Umbilical cord (tissue), 2 donors: ENCODE results near the gene CACNA1C. TPM values are rescaled to one million over a fixed set of nuclear protein-coding genes. Genes with fewer than 3 reads are reported as not detected.

ENCODE experiments used
- DNase-seq: peaks from one replicate; pipeline ENCODE4 v3.0.0-alpha.2; 2015; ENCODE audit warnings: low spot score
- total RNA-seq: library from RNA; depleted of rRNA; stranded (reverse); fragments of >200 nt; gene quantifications from one replicate; pipeline ENCODE4 v1.2.3, GENCODE V29; 2014; ENCODE audit warnings: low replicate concordance; ENCODE audit not compliant: insufficient read depth

CACNA1C gene
- total RNA-seq, 1 donor from 2014 or later, result 116 TPM

GRCh38 chr12:2451025-2451424 lies 398.2 kb downstream of the CACNA1C start:
- DNase-seq, result no peak

DNA sequence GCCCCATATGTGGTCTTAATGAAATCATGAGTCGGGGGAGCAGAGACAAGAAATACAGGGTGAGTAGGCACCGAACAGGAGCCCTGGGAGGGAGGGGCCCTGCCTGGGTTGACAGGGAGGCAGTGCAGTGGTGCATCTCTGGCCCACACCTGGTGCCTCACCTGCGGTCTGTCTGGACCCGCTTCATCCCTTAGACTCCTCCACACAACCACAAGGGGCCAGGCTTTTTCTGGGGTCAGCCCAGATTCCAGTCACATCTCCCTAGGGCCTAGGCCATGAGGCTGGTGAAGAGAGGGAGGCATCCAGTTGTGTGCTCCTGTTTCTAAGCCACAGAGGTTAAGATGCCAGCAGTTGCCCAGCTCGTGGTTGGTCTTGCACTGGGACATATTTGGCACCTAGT lies 398.7 kb downstream of the CACNA1C start:
- DNase-seq, result no peak

- no peak for DNase-seq
Observed at GRCh38 chr12:2453076-2453760, 400.4 kb downstream of the CACNA1C start.

GRCh38 chr12:2453761-2454090 lies 400.9 kb downstream of the CACNA1C start:
- DNase-seq, result no peak

DNA sequence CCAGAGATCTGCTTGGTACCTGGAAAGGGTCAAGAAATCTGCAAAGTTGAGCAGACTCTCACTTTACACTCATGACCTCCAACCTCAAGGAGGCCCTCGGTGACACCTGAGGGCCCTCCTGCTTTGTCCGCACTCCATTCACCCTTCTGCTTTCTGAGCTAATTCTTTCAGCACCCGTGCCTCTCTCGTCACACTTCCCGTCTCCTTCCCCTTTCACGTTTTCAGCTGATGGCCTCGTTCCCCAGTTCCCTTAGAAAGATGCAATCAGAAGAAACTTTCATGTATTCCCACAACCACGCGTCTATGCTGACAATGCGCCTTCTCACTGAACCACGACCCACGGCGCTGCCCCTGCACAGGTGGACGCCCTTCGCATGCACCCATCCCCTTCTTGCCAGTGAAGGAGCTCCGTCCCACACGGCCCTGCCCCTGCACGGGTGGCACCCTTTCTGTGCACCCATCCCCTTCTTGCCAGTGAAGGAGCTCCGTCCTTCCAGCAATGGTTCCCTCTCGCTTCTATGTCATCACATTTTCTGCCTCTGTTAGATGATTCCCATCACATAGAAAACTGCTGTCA lies 401.9 kb downstream of the CACNA1C start:
- DNase-seq, result no peak

DNA sequence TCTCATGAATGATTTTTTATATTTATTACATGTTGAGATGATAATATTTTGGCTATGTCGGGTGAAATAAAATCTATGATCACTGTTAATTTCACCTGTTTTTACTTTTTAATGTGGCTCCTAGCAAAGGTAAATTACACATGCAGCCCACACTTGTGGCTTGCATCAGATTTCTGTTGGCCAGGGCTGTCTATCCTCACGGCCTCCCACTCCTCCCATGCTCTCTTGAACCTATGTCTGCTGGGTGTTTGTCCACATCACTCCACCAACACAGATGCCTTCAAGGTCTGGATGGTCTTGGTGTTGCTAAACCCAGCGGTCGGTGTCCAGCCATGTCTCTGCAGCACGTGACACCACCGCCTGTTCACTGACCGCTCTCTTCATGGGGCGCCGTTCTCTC lies 402.6 kb downstream of the CACNA1C start:
- no peak for DNase-seq

DNA sequence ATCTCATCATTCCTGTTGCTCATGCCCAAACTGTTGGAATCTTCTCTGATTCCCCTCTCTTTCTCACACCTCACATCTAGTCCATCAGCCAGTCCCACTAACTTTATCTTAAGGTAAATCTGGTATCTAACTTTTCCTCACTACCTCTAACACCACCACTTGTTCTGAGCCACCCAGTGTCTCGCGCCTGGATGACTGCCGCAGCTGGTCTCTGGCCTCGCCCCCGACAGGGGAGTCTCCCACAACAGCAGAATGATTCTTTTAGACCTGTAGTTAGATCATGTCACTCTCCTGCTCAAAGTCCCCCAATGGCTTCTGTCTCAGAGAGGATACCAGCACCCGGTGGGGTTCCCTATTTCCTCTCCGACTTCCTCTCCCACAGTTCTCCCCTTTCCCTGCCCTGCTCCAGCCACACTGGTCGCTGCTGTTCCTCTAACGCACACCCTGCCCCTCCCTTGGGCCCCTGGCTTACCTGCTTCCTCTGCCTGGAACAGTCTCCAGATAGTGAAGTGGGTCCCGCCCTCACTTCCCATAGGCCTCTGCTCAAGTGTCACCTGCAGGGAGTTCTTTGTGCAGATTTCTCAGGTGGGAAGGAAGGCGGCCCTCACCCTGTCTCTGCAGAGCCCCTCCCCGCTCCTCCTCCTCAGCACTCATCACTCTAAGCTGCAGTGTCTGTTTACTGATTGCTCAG lies 403.5 kb downstream of the CACNA1C start:
- no peak for DNase-seq

GRCh38 chr12:2456813-2457186 lies 404.0 kb downstream of the CACNA1C start:
- no peak for DNase-seq

DNA sequence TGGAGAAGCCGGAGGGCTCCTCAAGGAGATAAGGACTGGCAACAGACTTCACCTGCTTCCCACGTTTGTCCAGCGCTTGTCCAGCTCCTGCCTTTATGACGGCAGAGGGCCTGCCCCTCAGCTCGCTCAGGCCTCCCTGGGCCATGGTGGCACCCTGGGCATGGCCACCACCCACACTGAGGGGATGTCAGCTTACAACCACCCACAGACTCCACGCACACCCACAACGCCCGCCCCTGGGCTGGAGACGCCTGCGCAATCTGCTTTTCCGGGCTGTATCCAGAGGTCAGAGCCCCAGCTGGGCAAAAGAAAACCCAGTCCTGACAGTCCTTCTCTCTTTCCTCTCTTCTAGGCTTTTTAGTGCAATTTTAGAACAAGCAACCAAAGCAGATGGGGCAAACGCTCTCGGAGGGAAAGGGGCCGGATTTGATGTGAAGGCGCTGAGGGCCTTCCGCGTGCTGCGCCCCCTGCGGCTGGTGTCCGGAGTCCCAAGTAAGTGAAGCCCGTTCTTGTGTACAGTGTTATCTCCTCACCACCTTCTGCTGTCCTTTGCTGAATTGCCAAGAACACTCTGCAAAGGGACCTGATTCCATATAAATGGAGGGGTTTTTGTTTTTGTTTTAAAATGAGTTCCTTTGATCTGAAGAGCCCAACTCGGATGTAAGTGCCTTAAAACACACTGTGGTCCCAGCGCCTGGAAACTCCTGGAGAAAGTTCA lies 404.6 kb downstream of the CACNA1C start:
- no peak for DNase-seq

GRCh38 chr12:2457933-2458414 lies 405.2 kb downstream of the CACNA1C start:
- DNase-seq, result no peak

- no peak for DNase-seq
Observed at GRCh38 chr12:2460051-2460670, 407.4 kb downstream of the CACNA1C start.

DNA sequence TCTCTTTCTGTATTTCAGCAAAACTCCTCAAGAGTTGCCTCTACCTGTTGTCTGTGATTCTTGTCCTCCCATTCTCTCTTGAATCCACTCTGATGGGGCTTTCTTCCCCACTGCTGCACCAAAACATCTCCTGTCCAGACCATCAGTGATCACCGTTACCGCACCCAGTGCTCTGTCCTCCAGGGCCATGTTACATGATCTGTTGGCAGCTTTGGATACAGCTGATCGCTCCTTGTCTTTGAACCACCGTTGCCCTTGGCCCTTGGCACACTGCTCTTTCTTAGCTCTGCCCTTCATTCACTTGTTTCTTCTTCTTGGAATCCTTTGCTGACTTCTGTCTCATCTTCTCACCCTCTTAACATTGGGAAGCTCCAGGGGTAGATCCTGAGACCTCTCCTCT lies 408.3 kb downstream of the CACNA1C start:
- DNase-seq, result no peak

DNA sequence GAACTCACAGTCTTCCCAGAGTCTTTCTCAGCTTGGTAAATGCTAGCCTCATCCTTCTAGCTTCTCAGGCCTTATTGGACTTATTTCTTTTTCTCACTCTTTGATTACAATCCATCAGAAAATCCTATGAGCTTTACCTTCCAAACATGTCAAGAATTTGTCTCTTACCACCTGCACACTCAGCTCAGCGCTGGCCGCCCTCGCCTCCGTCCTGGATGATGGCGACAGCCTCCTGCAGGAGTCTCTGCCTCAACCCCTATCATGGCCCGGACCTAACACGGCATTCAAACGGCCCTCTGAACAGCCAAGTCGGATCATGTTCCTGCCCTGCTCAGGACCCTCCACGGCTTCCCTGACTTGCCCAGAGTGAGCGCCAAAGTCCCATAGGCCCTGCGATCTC lies 408.9 kb downstream of the CACNA1C start:
- no peak for DNase-seq

GRCh38 chr12:2462087-2462486 lies 409.3 kb downstream of the CACNA1C start:
- DNase-seq, result no peak

DNA sequence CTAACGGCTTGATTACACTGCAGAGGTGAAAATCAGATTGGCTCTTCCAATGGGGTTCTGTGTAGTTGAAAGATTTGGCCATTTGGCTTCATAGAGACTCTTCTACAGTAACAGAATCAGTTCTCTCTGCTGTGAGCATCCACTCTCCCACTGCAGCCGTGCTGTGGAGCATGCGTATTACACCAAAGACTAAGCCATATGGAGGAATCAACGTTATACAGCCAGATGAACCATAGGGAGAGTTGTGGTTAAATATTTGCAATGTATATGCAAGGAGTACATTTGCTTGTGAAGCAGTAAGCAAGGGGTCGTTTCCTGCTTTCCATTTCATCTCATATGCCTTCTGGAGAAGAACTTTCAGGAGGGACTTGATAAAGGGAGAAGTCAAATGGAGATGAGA lies 410.9 kb downstream of the CACNA1C start:
- no peak for DNase-seq

DNA sequence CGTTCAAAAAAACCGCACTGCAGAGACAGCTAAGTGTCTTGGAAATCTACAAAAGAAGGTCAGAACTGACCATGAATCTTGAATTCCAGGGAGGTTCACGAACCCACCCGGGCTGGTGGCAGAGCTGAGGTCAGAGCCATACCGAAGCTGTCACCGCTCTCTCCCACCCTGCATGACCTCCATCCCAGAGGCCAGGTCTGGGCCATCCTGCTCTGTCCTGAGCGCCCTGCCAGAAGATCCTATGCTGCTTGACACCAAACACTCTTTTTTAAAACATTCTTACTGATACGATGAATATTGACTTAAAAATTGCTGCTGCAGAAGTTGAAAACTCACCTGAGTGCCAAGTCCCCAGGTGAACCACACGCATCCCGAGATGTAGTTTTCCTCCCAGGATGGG lies 412.9 kb downstream of the CACNA1C start:
- no peak for DNase-seq

- DNase-seq, result peak; percentile 38
Observed at GRCh38 chr12:2466211-2466610, 413.4 kb downstream of the CACNA1C start.

- DNase-seq, result no peak
Observed at GRCh38 chr12:2467447-2468195, 414.8 kb downstream of the CACNA1C start.

DNA sequence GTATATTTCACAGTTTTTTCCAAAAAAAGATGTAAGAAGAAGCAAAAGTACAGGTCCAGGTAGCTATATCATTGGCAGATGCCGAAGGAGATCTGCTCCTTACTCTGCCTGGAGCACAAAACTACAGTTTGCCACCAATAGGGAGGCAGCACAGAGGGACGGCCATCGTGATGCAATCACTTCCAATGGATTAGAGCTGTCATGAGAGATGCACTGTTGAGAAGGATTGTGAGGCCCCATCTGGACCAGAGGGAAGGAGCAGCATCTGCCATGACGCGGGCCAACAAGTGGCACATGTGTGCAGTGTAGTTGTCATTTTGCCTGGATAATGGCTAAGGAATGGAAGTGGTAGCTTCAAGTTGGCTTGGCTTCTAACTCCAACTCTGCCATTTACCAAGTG lies 423.2 kb downstream of the CACNA1C start:
- DNase-seq, result no peak

- no peak for DNase-seq
Observed at GRCh38 chr12:2477009-2477766, 424.4 kb downstream of the CACNA1C start.
